Panc1 (cell line): ENCODE results near the gene KCNIP4. TPM values are rescaled to one million over a fixed set of nuclear protein-coding genes. Genes with fewer than 3 reads are reported as not detected.

ENCODE experiments used
- ATAC-seq: fragments of 200-7000 bp; cut with Tn5 transposase; 2 replicates; pipeline ENCODE4 v1.9.1; 2020; ENCODE audit warnings: mild to moderate bottlenecking, moderate library complexity
- BruUV-seq: library from RNA; stranded (reverse); fragments of 400-500 nt; replicated peaks from 2 replicates; lab custom pipeline; 2021; lab: Mats Ljungman, UMichigan
- CTCF ChIA-PET: fragments of 300-600 bp; sonication (Branson Sonifier 250); formaldehyde crosslinking; loops from one replicate; lab custom pipeline; 2022; ENCODE audit warnings: antibody characterized with exemption; lab: Charles Lee
- POLR2A ChIA-PET: fragments of 300-600 bp; sonication (Branson Sonifier 250); formaldehyde crosslinking; loops from one replicate; lab custom pipeline; 2022; ENCODE audit warnings: antibody characterized with exemption; lab: Charles Lee
- DNase-seq: peaks from one replicate; pipeline ENCODE4 v3.0.0-alpha.2; 2010; ENCODE audit warnings: low read depth, low spot score
- H3K27ac ChIP-seq: 2 replicates; pipeline ENCODE4 v1.5.1; 2011; ENCODE audit warnings: mild to moderate bottlenecking, low read length, inconsistent platforms
- H3K27me3 ChIP-seq: fragments of 200-500 bp; sonication (Bioruptor generic); 2 replicates; pipeline ENCODE4 v1.6.0; 2014; ENCODE audit warnings: low read length, inconsistent platforms; ENCODE audit not compliant: control insufficient read depth, insufficient read depth
- H3K36me3 ChIP-seq: fragments of 200-500 bp; sonication (Bioruptor generic); 2 replicates; pipeline ENCODE4 v1.5.1; 2014; ENCODE audit warnings: inconsistent platforms, mild to moderate bottlenecking, low read length, moderate library complexity; ENCODE audit not compliant: control insufficient read depth, insufficient read depth
- H3K4me1 ChIP-seq: 2 replicates; pipeline ENCODE4 v1.5.1; 2011; ENCODE audit warnings: inconsistent platforms, mild to moderate bottlenecking, low read length, moderate library complexity; ENCODE audit not compliant: control insufficient read depth, insufficient read depth
- H3K4me3 ChIP-seq, 2 experiments: 2 replicates each; pipeline ENCODE4 v1.5.1; 2011 to 2012; ENCODE audit warnings: low read depth in 2 of 2, low read length in 2 of 2, mild to moderate bottlenecking in 2 of 2, inconsistent platforms in 1 of 2, moderate library complexity in 1 of 2
- H3K9me3 ChIP-seq: fragments of 200-500 bp; sonication (Bioruptor generic); 2 replicates; pipeline ENCODE4 v1.5.1; 2014; ENCODE audit warnings: low read depth, mild to moderate bottlenecking, inconsistent platforms, low read length, moderate library complexity; ENCODE audit not compliant: control insufficient read depth, insufficient read depth
- POLR2AphosphoS5 ChIP-seq: IDR thresholded peaks from 2 replicates; pipeline ENCODE4 v1.6.1; 2012; ENCODE audit warnings: mild to moderate bottlenecking, low read depth, low read length, moderate library complexity
- REST ChIP-seq, 2 experiments: IDR thresholded peaks; 2 replicates each; pipeline ENCODE4 v1.6.1; 2011 to 2012; ENCODE audit warnings: low read depth in 2 of 2, control low read depth in 1 of 2, low read length in 1 of 2, mild to moderate bottlenecking in 1 of 2, moderate library complexity in 1 of 2; ENCODE audit not compliant: insufficient read depth in 1 of 2
- SIN3A ChIP-seq: IDR thresholded peaks from 2 replicates; pipeline ENCODE4 v1.6.1; 2012; ENCODE audit warnings: low read depth, mild to moderate bottlenecking, low read length, moderate library complexity, borderline replicate concordance; ENCODE audit not compliant: insufficient read depth
- TCF7L2 ChIP-seq: IDR thresholded peaks from 2 replicates; pipeline ENCODE4 v1.6.1; 2011; ENCODE audit warnings: mild to moderate bottlenecking, low read depth, low read length, inconsistent platforms
- in situ Hi-C: cut with HindIII; loops from 2 replicates; pipeline ENCODE4 v1.10.0; 2016; ENCODE audit warnings: low sequenced_read_pairs, low pct_unique_long_range_greater_than_20kb
- intact Hi-C: fragments of 100-400 bp; cut with micrococcal nuclease; formaldehyde crosslinking; loops from one replicate; pipeline ENCODE4 v1.10.0; 2022; ENCODE audit not compliant: unreplicated experiment
- total RNA-seq: library from RNA; stranded (reverse); gene quantifications from one replicate; pipeline ENCODE4 v1.2.1, GENCODE V29; 2021; ENCODE audit not compliant: unreplicated experiment
- TF ChIP-seq, protein P1 (sequence below): fragments of 450-650 bp; IDR thresholded peaks from 2 replicates; pipeline ENCODE4 v1.5.1; 2017; ENCODE audit warnings: mild to moderate bottlenecking

The KCNIP4 gene
- total RNA-seq, 1 experiment from 2014 or later: not detected

GRCh38 chr4:20926529-20926928 lies 1022.0 kb downstream of the KCNIP4 start:
- H3K27me3 ChIP-seq: no peaks in the 10 kb centered on the region
- H3K4me3 ChIP-seq: no peak overlapping the region
- ATAC-seq (no peak), DNase-seq (no peak)
- intact Hi-C loops (no loop called here), in situ Hi-C loops (no loop called here)
- CTCF ChIA-PET: no interaction called here
- POLR2A ChIA-PET: no interaction called here
- no peaks in the 10 kb centered on the region for H3K4me1 ChIP-seq
- H3K27ac ChIP-seq: no peak overlapping the region
- no peaks in the 10 kb centered on the region for H3K9me3 ChIP-seq
- H3K36me3 ChIP-seq: no peaks in the 10 kb centered on the region
- no TSS peak for BruUV-seq
- TF ChIP-seq POLR2AphosphoS5 (no peak), SIN3A (no peak), TCF7L2 (no peak), REST (IDR thresholded peaks at IDR 0.05; ENCODE audit: insufficient read depth in 1 of 2, low read depth in 2 of 2, low read length in 1 of 2) (no peak)
- TF ChIP-seq, protein P1, sequence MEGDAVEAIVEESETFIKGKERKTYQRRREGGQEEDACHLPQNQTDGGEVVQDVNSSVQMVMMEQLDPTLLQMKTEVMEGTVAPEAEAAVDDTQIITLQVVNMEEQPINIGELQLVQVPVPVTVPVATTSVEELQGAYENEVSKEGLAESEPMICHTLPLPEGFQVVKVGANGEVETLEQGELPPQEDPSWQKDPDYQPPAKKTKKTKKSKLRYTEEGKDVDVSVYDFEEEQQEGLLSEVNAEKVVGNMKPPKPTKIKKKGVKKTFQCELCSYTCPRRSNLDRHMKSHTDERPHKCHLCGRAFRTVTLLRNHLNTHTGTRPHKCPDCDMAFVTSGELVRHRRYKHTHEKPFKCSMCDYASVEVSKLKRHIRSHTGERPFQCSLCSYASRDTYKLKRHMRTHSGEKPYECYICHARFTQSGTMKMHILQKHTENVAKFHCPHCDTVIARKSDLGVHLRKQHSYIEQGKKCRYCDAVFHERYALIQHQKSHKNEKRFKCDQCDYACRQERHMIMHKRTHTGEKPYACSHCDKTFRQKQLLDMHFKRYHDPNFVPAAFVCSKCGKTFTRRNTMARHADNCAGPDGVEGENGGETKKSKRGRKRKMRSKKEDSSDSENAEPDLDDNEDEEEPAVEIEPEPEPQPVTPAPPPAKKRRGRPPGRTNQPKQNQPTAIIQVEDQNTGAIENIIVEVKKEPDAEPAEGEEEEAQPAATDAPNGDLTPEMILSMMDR: no peak

GRCh38 chr4:20925176-20925575 lies 1023.4 kb downstream of the KCNIP4 start:
- Histone ChIP-seq H3K4me1 (no peaks in the 10 kb centered on the region), H3K27ac (no peak overlapping the region), H3K27me3 (no peaks in the 10 kb centered on the region), H3K36me3 (no peaks in the 10 kb centered on the region), H3K4me3 (no peak overlapping the region), H3K9me3 (no peaks in the 10 kb centered on the region)
- no TSS peak for BruUV-seq
- TF ChIP-seq TCF7L2 (no peak), SIN3A (no peak), REST (IDR thresholded peaks at IDR 0.05; ENCODE audit: insufficient read depth in 1 of 2, low read depth in 2 of 2, low read length in 1 of 2) (no peak), POLR2AphosphoS5 (no peak)
- TF ChIP-seq, protein P1: no peak
- DNase-seq (no peak), ATAC-seq (no peak)
- ChIA-PET CTCF (no interaction called here), POLR2A (no interaction called here)
- in situ Hi-C loops (no loop called here), intact Hi-C loops (no loop called here)
